ENCODE results near the gene NOSIP.

The NOSIP gene

DNA sequence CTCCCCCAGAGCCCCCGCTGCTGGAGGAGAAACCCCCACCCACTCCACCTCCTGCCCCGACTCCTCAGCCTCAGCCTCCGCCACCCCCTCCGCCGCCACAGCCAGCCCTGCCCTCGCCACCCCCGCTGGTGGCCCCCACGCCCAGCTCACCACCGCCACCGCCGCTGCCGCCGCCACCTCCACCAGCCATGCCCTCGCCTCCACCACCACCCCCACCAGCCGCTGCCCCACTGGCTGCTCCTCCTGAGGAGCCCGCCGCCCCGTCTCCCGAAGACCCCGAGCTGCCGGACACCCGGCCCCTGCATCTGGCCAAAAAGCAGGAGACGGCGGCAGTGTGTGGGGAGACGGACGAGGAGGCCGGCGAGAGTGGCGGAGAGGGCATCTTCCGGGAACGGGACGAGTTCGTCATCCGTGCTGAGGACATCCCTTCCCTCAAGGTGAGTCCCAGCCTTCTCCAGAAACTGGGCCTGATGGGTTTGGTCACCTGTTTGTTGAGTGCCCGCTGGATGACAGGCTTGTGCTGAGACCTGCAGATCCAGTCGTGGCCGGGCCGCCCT lies 21.2 kb upstream of the NOSIP start:
- no peak for TF ChIP-seq CTCF (IDR thresholded peaks at IDR 0.05; ENCODE audit: insufficient read depth, low read depth, low read length, missing control alignments)
- DNase-seq (ENCODE audit: low read depth), result no peak
- no peak overlapping the region for H3K4me3 ChIP-seq (ENCODE audit: low read depth, low read length)

DNA sequence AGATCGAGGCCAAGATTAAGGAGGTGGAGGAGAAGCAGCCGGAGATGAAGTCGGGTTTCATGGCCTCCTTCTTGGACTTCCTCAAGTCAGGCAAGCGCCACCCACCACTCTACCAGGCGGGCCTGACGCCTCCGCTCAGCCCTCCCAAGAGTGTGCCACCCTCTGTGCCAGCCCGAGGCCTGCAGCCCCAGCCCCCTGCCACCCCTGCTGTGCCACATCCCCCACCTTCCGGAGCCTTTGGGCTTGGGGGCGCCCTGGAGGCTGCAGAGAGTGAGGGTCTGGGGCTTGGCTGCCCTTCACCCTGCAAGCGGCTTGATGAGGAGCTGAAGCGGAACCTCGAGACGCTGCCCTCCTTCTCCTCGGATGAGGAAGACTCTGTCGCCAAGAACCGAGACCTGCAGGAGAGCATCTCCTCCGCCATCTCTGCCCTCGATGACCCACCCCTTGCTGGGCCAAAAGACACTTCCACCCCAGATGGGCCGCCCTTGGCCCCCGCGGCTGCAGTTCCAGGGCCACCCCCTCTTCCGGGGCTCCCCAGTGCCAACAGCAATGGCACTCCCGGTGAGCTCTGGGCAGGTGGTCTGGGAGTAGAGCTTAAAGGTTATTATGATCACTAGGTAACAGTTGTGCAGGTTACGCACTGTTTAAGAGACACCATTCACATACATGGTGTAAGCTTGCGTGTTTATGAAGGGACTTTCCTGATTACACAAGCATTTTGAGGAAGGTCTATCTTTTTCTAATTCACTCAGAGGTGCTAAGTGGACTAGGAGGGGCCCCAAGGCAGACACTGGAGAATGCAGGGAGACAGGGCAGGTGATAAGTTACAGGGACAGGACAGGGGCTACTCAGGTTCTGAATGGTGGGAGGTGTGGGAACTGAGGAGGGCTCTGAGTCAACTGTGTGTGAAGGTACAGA lies 19.3 kb upstream of the NOSIP start:
- no peak overlapping the region for H3K4me3 ChIP-seq (ENCODE audit: low read depth, low read length)
- no peak for TF ChIP-seq CTCF (IDR thresholded peaks at IDR 0.05; ENCODE audit: insufficient read depth, low read depth, low read length, missing control alignments)
- no peak for DNase-seq (ENCODE audit: low read depth)

- TF ChIP-seq CTCF (IDR thresholded peaks at IDR 0.05; ENCODE audit: insufficient read depth, low read depth, low read length, missing control alignments), result no peak
- DNase-seq (ENCODE audit: low read depth), result no peak
- H3K4me3 ChIP-seq (ENCODE audit: low read depth, low read length), result no peak overlapping the region
Observed at GRCh38 chr19:49597703-49597974, 17.3 kb upstream of the NOSIP start.

GRCh38 chr19:49596954-49597702 lies 16.8 kb upstream of the NOSIP start:
- TF ChIP-seq CTCF (IDR thresholded peaks at IDR 0.05; ENCODE audit: insufficient read depth, low read depth, low read length, missing control alignments), result no peak
- no peak overlapping the region for H3K4me3 ChIP-seq (ENCODE audit: low read depth, low read length)
- DNase-seq (ENCODE audit: low read depth), result no peak

DNA sequence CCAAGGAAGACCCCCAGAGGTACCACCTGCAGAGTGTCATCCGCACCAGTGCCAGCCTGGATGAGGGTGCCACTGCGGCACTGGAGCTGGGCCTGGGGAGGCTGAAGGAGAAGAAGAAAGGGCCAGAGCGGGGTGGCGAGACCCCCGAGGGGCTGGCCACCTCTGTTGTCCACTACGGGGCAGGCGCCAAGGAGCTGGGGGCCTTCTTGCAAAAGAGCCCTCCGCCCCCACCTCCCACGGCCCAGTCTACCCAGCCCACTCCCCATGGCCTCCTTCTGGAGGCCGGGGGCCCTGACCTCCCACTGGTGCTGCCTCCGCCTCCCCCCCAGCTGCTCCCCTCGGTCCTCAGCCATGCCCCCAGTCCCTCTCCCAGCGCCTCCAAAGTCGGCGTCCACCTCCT lies 16.1 kb upstream of the NOSIP start:
- TF ChIP-seq CTCF (IDR thresholded peaks at IDR 0.05; ENCODE audit: insufficient read depth, low read depth, low read length, missing control alignments), result no peak
- no peak overlapping the region for H3K4me3 ChIP-seq (ENCODE audit: low read depth, low read length)
- DNase-seq (ENCODE audit: low read depth), result no peak

- DNase-seq (ENCODE audit: low read depth), result no peak
- no peak overlapping the region for H3K4me3 ChIP-seq (ENCODE audit: low read depth, low read length)
- no peak for TF ChIP-seq CTCF (IDR thresholded peaks at IDR 0.05; ENCODE audit: insufficient read depth, low read depth, low read length, missing control alignments)
Observed at GRCh38 chr19:49595819-49596404, 15.6 kb upstream of the NOSIP start.
